ENCODE data around the gene PLD4.

PLD4 gene

DNA sequence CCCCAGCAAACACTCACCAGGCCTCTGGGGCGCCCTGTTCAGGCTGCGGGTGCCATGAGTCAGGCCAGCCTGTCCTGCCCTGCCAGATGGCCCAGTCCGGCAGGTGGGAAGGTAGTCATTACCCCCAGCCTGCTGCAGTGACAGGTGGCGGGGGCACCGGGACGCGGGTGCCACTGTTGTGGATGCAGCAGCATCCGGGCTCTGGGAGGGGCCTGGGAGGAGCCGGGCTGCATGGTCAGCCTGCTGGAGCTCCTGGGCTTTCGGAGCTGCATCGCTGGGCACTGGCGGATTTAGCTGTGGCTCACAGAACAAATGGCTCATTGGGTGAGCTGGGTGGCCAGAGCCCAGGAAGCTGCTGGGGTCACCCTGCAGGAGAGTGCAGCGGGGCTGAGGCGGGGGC is 46.1 kb upstream of the PLD4 start:
- in situ Hi-C loops (cut with HindIII; ENCODE audit: low sequenced_read_pairs) = no loop called here
- H3K4me3 ChIP-seq (ENCODE audit: low read depth, low read length) = no peak overlapping the region
- no peak for DNase-seq (ENCODE audit: low read depth)

DNA sequence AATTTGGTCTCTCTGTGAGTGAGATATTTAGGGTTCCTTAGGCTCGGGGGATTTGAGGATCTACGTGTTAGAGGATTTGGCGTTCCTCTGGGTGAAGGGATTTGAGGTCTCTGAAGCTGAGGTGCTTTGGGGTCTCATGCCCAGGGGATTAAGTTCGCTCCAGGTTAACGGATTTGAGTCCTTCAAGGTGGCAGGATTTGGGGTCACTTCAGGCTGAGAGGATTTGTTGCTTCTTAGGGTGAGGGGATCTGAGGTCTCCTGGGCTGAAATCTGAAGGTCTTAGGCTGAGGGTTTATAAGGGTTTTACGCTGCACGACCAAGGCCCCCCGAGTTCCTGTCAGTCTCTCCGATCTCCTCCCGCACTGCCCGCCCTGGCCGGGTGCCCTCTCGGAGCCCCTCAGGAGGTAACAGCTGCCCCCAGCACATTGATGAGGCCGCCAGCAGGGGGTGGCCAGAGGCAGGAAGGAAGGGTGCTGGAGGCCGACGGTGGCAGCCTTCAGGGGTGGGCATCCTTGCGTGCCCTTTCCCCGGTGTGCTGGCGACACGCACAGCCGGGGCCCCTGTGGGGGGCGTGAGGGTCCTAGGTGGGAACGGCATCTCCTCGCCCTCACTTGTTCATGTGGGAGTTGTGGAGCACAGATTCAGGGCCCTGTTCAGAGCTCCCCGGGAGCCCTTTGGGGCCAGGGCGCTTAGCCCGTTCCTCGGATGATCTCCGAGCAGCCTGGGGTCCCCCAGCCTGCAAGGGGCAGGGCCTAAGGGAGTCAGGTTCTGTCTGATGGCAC is 45.3 kb upstream of the PLD4 start:
- TF ChIP-seq, protein P1, sequence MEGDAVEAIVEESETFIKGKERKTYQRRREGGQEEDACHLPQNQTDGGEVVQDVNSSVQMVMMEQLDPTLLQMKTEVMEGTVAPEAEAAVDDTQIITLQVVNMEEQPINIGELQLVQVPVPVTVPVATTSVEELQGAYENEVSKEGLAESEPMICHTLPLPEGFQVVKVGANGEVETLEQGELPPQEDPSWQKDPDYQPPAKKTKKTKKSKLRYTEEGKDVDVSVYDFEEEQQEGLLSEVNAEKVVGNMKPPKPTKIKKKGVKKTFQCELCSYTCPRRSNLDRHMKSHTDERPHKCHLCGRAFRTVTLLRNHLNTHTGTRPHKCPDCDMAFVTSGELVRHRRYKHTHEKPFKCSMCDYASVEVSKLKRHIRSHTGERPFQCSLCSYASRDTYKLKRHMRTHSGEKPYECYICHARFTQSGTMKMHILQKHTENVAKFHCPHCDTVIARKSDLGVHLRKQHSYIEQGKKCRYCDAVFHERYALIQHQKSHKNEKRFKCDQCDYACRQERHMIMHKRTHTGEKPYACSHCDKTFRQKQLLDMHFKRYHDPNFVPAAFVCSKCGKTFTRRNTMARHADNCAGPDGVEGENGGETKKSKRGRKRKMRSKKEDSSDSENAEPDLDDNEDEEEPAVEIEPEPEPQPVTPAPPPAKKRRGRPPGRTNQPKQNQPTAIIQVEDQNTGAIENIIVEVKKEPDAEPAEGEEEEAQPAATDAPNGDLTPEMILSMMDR (IDR thresholded peaks at IDR 0.05; ENCODE audit: low read depth, low read length, missing control alignments) = no peak
- no peak for DNase-seq (ENCODE audit: low read depth)
- in situ Hi-C loops (cut with HindIII; ENCODE audit: low sequenced_read_pairs) = no loop called here
- H3K4me3 ChIP-seq (ENCODE audit: low read depth, low read length) = no peak overlapping the region

More for the DNA sequence above, 46.1 kb upstream of the PLD4 start:
- TF ChIP-seq, protein P1 (IDR thresholded peaks at IDR 0.05; ENCODE audit: low read depth, low read length, missing control alignments) = no peak

DNA sequence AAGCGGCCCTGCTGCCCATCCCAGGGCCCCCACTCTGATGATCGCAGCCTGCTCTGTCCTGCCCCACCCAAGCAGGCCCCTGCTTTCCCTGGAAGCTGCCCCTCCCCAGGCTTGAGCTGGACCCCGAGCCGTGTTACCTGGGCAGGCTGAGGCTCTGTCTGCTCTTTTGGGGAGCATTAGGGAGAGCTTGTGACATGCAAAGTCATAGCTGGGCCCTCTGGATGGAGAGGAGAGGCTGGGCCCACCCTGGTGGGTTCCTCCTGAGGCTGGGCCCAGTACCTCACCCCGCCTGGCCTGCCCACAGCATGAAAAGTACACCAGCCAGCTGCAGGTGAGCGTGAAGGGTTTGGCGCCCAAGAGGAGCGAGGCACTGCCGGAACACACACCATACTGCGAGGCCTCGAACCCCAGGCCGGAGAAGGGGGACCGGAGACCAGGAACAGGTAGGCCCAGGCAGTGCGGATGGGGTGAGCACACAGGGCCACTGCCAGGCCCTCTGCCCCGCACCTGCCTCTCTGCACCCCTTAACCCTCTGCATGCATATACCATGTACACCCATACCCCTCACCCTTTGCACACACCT is 44.6 kb upstream of the PLD4 start:
- no peak overlapping the region for H3K4me3 ChIP-seq (ENCODE audit: low read depth, low read length)
- in situ Hi-C loops (cut with HindIII; ENCODE audit: low sequenced_read_pairs) = loop anchor here (10.0 kb wide), 1 partner anchor 175 kb away; no protein-coding TSS in a partner anchor
- no peak for DNase-seq (ENCODE audit: low read depth)
- TF ChIP-seq, protein P1 (IDR thresholded peaks at IDR 0.05; ENCODE audit: low read depth, low read length, missing control alignments) = no peak

DNA sequence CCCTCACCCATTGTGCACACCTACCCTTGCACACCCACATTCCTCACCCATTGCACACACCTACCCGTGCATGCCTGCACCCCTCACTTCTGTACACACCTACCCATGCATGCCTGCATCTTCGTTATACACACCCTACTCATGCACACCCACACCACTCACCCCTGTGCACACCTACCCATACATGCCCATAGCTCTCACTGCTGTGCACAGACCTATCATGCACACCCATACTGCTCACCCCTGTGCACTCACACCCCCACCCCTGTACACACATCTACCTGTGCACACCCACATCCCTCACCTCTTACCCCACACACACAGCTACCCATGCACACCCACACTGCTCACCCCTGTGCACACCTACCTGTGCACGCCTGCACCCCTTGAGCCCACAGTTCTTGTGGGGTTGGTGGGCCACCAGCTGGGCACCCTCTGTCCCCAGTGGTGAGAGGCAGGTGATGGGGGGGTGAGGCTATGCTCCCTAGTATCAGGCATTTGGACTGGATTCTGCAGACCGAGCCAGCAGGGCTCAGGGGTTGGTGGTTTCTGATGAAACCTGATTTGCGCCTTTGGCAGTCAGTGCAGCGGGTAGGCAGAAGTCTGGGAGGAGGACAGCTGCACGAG is 44.0 kb upstream of the PLD4 start:
- TF ChIP-seq, protein P1 (IDR thresholded peaks at IDR 0.05; ENCODE audit: low read depth, low read length, missing control alignments) = no peak
- in situ Hi-C loops (cut with HindIII; ENCODE audit: low sequenced_read_pairs) = loop anchor here (10.0 kb wide), 1 partner anchor 174 kb away; no protein-coding TSS in a partner anchor
- H3K4me3 ChIP-seq (ENCODE audit: low read depth, low read length) = no peak overlapping the region
- DNase-seq (ENCODE audit: low read depth) = no peak

DNA sequence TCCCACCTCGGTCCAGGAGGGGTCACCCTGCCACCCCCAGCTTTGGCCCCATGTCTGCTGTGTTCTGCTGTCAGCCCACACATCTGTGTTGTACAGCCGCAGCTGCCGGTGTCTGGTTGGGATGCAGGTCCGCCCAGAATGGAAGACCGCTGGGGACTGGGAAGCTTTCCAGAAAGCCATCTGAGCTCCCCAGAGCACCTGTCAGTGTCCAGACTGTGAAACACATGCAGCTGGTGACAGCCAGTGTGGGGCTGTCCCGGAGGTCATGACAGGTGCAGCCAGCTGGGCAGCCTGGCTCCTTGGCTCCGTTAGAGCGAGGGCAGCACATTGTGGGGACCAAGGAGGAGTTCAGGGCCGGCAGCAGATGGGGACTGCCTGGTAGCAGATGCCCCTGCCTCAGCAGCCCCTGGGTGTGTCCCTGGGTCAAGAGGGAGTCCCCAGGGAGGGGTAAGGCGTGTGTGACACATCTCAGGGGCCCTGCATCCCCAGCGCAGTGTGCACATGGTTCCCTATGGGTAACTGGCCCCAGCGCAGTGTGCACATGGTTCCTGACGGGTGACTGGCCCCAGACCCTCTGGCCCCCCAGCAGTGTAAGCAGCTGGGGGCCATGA is 43.2 kb upstream of the PLD4 start:
- DNase-seq (ENCODE audit: low read depth) = no peak
- TF ChIP-seq, protein P1 (IDR thresholded peaks at IDR 0.05; ENCODE audit: low read depth, low read length, missing control alignments) = no peak
- in situ Hi-C loops (cut with HindIII; ENCODE audit: low sequenced_read_pairs) = loop anchor here (10.0 kb wide), 1 partner anchor 173 kb away; no protein-coding TSS in a partner anchor
- H3K4me3 ChIP-seq (ENCODE audit: low read depth, low read length) = no peak overlapping the region

DNA sequence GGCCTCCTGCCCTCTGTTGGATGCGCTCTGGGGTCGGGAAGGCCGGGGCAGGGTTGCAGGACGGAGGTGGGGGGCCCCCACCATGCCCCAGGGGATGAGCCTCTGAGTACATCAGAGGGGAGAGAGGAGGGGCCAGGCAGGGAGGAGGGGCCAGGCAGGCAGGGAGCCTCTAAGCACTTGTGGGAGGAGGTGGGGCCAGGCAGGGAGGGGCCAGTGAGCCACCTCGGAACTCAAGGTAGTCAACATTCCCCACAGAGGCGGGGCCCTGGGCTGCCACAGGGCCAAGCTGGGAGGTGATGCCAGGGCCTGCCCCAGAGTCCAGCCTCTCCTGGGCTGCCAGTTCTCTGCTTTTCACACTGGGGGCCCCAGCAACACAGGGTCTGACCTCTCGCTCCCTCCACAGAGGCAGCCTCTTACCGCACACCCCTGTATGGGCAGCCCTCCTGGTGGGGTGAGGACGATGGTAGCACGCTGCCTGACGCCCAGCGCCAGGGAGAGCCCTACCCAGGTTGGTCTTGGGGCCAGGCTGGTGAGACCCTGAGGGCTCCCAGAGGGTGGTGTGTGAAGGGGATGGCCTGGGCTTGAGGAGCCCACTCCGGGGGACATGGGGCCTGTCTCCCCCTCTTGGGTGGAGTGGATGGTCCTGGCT is 42.2 kb upstream of the PLD4 start:
- H3K4me3 ChIP-seq (ENCODE audit: low read depth, low read length) = no peak overlapping the region
- no peak for DNase-seq (ENCODE audit: low read depth)
- TF ChIP-seq, protein P1 (IDR thresholded peaks at IDR 0.05; ENCODE audit: low read depth, low read length, missing control alignments) = no peak
- in situ Hi-C loops (cut with HindIII; ENCODE audit: low sequenced_read_pairs) = loop anchor here (10.0 kb wide), 1 partner anchor 172 kb away; no protein-coding TSS in a partner anchor

Measured in astrocyte of the cerebellum (primary cell).